GM19099 (cell line): ENCODE data around the gene BRD2.

ENCODE experiments used
- POLR2A ChIP-seq: IDR thresholded peaks from 3 replicates; pipeline ENCODE4 v1.6.1; 2011; ENCODE audit warnings: low read depth; ENCODE audit not compliant: insufficient read length; ENCODE audit errors: extremely low read depth

The BRD2 gene

DNA sequence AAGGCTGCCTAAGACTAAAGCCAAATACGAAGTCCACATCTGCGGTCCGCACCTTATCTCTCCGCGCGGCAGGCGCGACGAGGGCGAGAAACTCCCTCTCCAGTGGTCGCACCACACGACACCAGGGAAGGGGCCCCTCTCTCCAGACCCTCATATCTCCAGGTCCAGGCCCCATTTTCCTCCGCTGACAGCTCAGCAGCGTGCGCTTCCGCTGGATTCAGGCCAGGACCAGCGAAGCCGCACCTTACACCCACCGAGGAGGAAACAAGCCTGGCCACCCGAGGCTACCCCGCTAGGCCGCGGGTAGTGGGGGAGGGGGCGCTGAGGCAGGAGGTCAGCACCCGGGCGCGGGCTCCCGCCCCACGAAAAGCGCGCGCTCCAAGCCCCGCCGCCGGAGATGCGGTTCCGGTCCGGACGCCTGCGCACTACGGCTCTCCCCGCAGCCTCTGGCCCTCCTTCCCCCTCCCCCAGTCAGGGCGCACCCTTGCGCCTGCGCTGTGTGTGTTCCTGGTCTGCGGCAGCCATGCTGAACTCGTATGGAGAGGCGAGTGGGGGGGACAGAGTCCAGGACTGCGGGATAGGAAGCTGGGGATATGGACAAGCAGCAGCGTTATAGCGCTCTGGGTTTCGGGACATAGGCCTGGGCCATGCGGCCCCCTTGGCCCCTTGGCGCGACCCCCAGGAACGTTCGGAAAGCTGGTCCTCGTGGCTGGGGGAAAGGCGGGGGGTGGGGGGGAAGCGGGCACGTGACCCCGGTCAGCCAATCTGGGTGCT, at the start of gene BRD2:
Gene BRD2 (plus strand): TSS at position 502 of the 774 bp plus-strand sequence. CDS start 4,305 bp downstream, outside the sequence.
- peak; percentile 79 for TF ChIP-seq POLR2A

DNA sequence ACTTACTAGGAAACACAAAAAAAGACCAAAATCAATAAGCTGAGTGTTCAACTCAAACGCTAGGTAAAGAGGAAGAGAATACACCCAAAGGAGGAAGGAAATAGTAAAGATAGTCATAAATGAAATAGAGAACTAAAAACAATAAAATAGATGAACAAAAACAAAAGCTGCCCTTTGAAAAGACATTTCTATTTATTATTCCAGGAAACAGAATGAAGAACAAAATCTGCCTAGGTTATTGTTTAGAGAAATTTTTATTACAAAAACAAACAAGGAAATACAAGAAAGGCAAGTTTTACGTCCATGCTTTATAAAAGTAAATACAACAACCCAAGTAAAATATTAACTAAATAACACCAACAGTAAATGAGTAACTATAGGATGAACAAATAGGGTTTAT, 47.7 kb upstream of the BRD2 start:
- TF ChIP-seq POLR2A, result no peak

DNA sequence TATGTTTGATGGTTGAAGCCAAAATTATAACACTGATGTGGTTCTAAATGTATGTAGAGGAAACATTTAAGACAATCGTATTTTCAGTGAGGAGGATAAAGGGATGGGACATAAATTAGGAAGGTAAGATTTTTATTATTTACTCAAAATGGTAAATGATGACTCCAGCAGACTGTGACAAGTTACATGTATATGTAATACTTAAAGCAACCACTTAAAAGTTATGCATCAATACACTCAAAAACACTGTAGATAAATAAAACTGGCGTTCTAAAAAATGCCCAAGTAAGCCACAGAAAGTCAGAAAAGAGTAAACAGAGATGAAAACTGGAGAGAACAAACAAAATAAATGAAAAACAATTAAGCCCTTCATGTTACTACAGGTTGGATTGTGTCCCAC, 46.3 kb upstream of the BRD2 start:
- no peak for TF ChIP-seq POLR2A

DNA sequence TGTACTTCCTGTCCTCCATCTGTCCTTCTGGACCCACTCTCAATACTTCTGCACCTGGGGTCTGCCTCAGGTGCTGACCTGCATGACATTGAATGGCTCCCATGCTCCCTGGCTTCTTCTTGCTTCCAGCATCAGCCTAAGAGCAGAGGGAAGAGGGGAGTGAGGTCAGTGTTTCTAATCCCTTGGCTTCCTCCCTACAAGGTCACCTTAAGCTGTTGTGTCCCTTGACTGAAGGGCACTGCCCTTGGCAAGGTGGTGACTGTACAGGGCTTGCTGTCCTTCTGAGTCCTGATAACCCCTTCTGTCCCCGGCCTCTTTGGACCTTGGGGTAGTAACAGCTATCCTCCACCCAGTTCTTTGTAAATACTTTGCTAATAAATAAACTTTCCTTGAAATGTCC, 37.2 kb upstream of the BRD2 start:
- TF ChIP-seq POLR2A, result no peak

DNA sequence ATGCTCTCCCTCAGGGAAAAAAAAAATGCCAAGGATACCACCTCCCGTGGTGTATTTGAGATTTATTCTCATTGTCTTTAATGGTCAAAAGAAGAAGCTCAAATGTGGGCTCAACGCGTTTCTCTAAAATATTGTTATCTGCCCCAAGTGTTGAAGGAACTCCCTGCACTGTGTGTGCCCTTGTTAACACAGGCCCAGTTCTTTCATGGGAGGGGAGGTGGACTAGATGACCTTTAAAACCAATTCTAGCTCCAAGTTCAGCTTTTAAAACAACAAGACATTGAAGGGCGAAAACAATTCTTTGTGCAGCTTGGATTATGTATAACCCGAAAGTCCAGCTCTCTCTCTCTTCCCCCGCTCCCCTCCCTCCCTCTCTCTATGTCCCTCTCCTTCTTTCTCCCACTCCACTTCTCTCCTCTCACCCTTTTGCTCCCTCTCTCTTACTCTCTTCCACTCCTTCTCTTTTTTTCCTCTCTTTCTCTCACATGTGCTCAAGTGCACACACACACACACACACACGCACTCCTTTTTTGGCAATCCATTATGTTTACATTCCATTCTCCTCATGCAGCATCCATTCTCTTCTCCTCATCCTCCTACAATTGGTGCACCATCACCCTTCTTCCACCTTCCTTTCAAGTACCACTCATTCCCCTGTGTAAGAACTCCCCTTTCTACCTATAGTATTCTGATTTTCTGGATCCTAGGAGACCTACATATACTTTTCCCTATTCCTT, 36.1 kb upstream of the BRD2 start:
- no peak for TF ChIP-seq POLR2A

DNA sequence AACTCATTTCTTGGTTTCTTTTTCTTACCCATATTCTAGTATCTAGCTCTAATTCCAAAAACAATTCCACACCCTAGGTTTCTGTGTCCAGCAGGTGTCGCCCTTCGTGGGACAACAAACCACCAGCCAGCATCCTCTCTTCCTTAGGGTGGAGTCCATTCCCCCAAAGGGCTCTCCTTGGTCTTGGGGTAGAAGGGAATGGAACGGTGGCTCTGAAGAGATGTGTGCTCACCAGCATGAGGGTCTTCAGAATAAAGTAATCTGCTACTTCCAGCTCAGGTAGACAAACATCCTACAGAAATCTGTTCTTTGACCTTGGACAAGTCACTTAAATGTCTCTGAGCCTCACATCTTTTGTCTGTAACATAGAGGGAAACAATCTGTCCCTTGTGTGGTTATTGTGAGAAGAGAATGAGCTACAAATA, 34.7 kb upstream of the BRD2 start:
- no peak for TF ChIP-seq POLR2A

DNA sequence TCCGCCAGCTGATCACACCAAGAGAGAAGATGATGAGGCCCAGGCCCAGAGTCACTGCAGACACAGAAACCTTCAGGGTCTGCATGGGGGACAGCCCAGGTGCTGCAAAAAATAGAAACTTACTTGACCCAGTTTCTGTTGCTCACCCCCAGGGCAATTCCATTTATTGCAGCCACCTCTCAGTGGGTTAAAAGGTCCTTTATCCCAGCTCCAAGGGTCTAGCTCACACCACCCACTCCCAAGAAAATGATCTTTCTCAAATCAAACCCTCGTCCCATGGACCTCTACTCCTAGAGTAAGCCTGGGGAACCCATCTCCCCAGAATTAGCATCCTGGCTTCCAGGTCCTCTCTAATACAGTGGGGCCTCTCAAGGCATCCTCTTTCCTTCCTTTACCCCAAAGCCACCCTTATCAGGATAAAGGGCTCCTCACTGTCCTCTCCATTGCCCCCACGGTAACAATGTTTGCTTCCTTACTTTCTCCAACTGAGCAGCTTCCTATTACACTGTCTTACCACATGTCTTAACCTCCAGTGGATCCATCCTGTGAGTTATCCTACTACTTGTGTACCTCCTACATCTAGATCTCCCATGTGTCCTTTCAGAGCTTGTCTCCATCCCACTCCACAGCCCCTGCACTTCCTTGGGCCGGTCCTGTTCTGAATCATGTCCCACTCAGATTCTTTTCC, 32.7 kb upstream of the BRD2 start:
- peak; percentile 14 for TF ChIP-seq POLR2A

DNA sequence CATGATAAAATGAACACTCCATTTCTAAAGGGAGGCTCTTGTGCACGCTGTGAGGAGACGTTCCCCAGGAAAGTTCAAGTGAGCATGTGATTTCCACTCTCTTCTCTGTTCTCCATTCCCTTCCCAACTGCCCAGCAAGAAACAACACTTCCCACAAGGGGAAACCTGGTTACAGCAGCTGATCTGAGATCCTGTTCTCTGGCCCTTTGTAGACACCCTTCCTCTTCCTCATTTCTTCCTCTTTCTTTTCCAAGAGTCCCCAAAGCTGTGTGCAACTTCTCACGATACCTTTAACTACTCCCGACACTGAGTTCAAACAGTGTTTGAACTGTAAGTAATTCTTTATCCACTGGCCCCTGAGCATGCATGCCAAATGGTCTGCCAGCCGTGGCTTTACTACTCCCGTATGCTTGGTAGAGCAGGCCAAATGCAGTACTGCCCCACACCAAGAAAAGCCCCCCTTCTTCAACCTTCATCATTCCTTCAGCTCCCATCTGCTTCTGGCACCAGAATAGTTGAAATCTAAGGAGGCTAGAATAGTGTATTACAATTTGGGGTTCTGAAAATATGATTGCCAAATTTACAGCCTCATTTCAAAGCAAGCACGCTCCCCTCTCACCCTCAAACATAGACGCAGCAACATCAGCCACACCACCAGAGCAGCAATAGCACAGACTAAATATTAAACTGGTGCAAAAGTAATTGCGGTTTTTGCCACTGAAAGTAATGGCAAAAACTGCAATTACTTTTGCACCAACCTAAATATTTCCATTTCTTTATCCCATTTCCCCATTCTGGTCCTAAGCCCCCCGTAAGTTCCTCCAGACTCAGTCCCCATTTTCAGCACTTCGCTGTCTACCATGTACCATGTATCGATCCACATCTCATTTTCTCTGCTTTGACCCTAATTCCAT, 31.9 kb upstream of the BRD2 start:
- no peak for TF ChIP-seq POLR2A

DNA sequence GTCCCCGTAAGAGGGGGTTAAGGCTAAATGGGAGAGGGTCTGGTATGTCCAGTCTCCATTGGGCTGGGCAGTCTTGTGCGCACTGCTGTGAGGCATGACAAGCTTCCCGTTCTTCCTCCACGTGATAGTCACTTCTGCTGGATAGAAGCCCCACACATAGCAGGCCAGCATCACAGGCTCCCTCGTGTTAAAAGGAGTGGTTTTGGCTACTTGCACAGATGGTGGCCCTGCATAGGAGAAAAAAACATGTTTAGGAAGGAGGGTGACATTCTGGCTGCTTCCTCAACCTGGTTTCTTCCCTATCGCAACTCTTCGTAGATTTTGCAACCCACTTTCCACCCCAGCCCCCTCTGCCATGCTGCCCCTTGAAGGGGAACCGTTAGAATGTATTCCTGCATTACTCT, 31.2 kb upstream of the BRD2 start:
- TF ChIP-seq POLR2A, result no peak

DNA sequence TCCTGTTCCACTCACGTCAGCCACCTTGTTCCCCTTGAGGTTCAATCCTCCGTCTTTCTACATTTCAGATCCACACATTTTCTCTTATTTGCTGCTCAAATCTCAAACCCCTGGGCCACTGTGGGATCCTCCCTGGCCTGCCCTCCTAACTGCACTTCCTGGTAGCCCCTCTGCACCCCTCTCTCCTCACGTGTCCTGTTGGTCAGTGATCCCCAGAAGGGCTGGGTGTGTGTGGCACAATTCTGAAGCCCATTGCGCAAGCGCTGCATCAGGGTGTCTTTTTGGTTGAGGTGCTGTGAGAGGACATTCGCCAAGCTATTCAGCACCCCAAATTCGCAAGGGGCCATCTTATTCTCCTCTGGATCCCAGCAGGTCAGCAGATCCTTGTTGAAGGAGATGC, 29.9 kb upstream of the BRD2 start:
- TF ChIP-seq POLR2A, result no peak

DNA sequence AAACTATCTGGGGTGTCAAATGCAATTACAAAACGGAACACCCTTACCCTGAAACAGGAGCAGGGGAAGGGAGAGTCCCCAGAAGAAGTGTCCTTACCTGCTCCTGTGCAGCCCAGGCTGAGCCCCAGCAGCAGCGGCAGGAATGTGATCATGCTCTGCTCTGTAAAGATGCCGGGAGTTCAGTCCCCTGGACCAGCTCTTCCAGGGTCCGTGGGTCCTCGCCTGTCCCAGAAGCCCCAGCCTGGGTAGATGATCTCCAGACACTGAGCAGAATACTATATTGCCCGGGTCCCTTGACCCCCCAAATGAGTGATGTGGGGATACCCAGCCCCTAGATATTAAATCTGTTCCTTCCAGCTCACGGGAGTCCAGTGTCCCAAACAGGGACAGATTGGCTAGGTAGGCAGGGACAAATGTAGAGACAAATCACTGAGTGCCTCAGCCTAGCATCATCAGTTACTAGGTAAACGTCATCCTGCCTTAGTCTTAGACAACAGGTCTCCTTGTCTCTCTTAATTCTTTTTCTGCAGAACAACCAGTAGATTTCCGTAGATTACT, 27.7 kb upstream of the BRD2 start, which contains the start of gene HLA-DMB:
Gene HLA-DMB (minus strand): TSS at position 373 of the 558 bp plus-strand sequence. CDS start 221 bp downstream, at position 152.
- peak; percentile 83 for TF ChIP-seq POLR2A

DNA sequence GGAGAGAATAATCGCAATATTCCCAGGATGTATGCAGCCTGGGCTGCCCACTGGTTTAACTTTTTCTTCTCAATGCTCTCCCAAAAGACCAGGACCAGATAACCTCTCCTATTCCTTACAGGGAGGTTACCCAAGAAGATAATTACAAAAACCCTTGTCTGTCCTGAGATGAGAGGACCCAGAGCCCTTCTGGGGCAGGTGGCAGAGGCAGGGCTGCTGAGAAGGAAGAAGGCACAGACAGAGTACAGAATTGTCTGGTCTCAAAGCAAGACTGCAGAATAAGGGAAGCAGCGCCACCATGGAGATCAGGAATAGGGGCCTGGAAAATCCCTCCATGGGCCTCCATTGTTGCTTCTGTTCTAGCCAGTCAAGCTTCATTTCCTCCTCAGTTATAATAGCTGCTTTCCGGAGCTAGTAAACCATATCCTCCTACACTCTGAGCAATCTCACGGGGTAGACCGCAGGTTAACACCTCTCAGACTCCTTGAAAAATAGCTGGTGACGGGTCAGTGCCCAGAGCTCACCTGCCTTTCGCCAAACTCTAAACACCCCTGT, 27.1 kb upstream of the BRD2 start:
- peak; percentile 34 for TF ChIP-seq POLR2A

DNA sequence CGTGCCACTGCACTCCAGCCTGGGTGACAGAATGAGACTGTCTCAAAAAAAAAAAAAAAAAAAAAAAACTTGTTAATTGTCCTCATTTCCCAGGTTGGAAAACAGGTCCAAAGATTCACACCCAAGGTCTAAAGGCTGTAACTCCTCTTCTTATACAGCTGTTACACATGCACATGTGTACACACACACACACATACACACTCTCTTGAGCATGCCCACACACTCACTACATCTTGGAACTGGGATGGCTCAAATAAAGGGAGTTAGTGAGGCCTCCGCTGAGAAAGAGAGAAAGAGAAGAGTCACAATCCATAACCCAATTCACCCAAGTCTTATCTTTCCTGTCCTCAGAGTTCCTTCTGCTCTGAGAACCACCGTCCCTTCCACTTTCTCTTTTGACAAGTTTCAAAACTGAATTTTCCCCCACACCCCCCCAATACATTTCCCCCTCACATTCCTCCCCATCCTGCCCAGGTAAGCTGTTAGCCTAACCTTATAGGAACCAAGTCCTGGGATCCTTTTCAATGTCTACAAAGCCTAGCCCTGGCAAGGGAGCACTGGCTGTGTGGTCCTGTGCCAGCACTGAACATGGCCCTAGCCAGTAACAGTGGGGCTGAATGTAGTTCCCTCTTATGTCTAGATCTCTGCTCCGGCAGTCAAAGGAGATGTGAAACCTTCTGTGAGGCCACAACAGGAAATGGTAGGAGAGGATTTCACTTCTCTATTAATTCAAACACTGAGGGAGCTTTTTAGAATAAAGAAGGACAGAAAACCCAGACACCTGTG, 24.3 kb upstream of the BRD2 start:
- peak; percentile 85 for TF ChIP-seq POLR2A
